Measurements from ENCODE around the gene MICU1. TPM values are rescaled to one million over a fixed set of nuclear protein-coding genes. Genes with fewer than 3 reads are reported as not detected.
"Not testable (repeated sequence)": the region's sequence is repeated elsewhere in the genome, so short reads cannot be mapped to it uniquely, and the experiment has no call there.

Gene MICU1
- polyA plus RNA-seq, 6 donors from 2014 or later = 26.9 to 37.6 (median 31.4) TPM

- no peaks in the 10 kb centered on the region for H3K9me3 Mint-ChIP-seq
- H3K4me3 Mint-ChIP-seq = no peak overlapping the region
- no peaks in the 10 kb centered on the region for H3K4me1 Mint-ChIP-seq
- no peak for DNase-seq
- ATAC-seq (ENCODE audit: low read depth in 2 of 2) = no peak
- H3K36me3 Mint-ChIP-seq = no peaks in the 10 kb centered on the region
- H3K27ac Mint-ChIP-seq = no peak overlapping the region
- H3K27me3 Mint-ChIP-seq = peaks cover 0 to 6% (median 5%) of the 10 kb centered on the region in 3 donors
Observed at GRCh38 chr10:72649291-72649690, 23.4 kb upstream of the MICU1 start.

- Mint-ChIP-seq H3K4me1 (no peaks in the 10 kb centered on the region), H3K27me3 (peaks cover 0 to 6% (median 5%) of the 10 kb centered on the region in 3 donors), H3K4me3 (no peak overlapping the region), H3K36me3 (no peaks in the 10 kb centered on the region), H3K9me3 (no peaks in the 10 kb centered on the region), H3K27ac (no peak overlapping the region)
- DNase-seq = no peak
- no peak for ATAC-seq (ENCODE audit: low read depth in 2 of 2)
Observed at GRCh38 chr10:72648301-72648700, 22.4 kb upstream of the MICU1 start.

GRCh38 chr10:72646971-72647370, 21.1 kb upstream of the MICU1 start:
- not testable (repeated sequence) for DNase-seq; H3K4me3 Mint-ChIP-seq; ATAC-seq (ENCODE audit: low read depth in 2 of 2); H3K36me3 Mint-ChIP-seq; H3K9me3 Mint-ChIP-seq; H3K27me3 Mint-ChIP-seq; H3K4me1 Mint-ChIP-seq
- peak overlapping the region in 1 of 6 donors; percentile 54 for H3K27ac Mint-ChIP-seq

GRCh38 chr10:72645263-72645858, 19.5 kb upstream of the MICU1 start:
- ATAC-seq (ENCODE audit: low read depth in 2 of 2) = no peak
- no peak overlapping the region for H3K27ac Mint-ChIP-seq
- H3K4me3 Mint-ChIP-seq = no peak overlapping the region

GRCh38 chr10:72642318-72642717, 16.4 kb upstream of the MICU1 start:
- ATAC-seq (ENCODE audit: low read depth in 2 of 2) (no peak), DNase-seq (no peak)
- Mint-ChIP-seq H3K27me3 (peaks cover 5 to 7% (median 6%) of the 10 kb centered on the region in 3 donors), H3K9me3 (no peaks in the 10 kb centered on the region), H3K4me3 (no peak overlapping the region), H3K4me1 (no peaks in the 10 kb centered on the region), H3K27ac (no peak overlapping the region), H3K36me3 (no peaks in the 10 kb centered on the region)

More at GRCh38 chr10:72645263-72645858, 19.5 kb upstream of the MICU1 start:
- Mint-ChIP-seq H3K36me3 (no peaks in the 10 kb centered on the region), H3K4me1 (no peaks in the 10 kb centered on the region), H3K27me3 (peaks cover 3 to 6% (median 5%) of the 10 kb centered on the region in 3 donors), H3K9me3 (no peaks in the 10 kb centered on the region)
- DNase-seq = no peak

- H3K4me1 Mint-ChIP-seq = no peaks in the 10 kb centered on the region
- peaks cover 0 to 12% (median 8%) of the 10 kb centered on the region in 3 donors for H3K27me3 Mint-ChIP-seq
- H3K27ac Mint-ChIP-seq = peak overlapping the region in 2 of 6 donors; percentile 7 to 54
- ATAC-seq (ENCODE audit: low read depth in 2 of 2) (no peak), DNase-seq (no peak)
- no peaks in the 10 kb centered on the region for H3K36me3 Mint-ChIP-seq
- no peak overlapping the region for H3K4me3 Mint-ChIP-seq
- H3K9me3 Mint-ChIP-seq = no peaks in the 10 kb centered on the region
Observed at GRCh38 chr10:72639441-72639873, 13.6 kb upstream of the MICU1 start.

- DNase-seq = no peak
- no peaks in the 10 kb centered on the region for H3K9me3 Mint-ChIP-seq
- ATAC-seq (ENCODE audit: low read depth in 2 of 2) = no peak
- H3K36me3 Mint-ChIP-seq = no peaks in the 10 kb centered on the region
- H3K27me3 Mint-ChIP-seq = peaks cover 0 to 12% (median 8%) of the 10 kb centered on the region in 3 donors
- H3K4me3 Mint-ChIP-seq = no peak overlapping the region
- H3K4me1 Mint-ChIP-seq = no peaks in the 10 kb centered on the region
- peak overlapping the region in 1 of 6 donors; percentile 54 for H3K27ac Mint-ChIP-seq
Observed at GRCh38 chr10:72638586-72639440, 12.9 kb upstream of the MICU1 start.

- H3K27me3 Mint-ChIP-seq = peaks cover 0 to 9% (median 8%) of the 10 kb centered on the region in 3 donors
- DNase-seq = no peak
- no peak for ATAC-seq (ENCODE audit: low read depth in 2 of 2)
- no peaks in the 10 kb centered on the region for H3K9me3 Mint-ChIP-seq
- H3K4me3 Mint-ChIP-seq = no peak overlapping the region
- no peaks in the 10 kb centered on the region for H3K4me1 Mint-ChIP-seq
- H3K36me3 Mint-ChIP-seq = no peaks in the 10 kb centered on the region
- H3K27ac Mint-ChIP-seq = peak overlapping the region in 1 of 6 donors; percentile 63
Observed at GRCh38 chr10:72637398-72637857, 11.5 kb upstream of the MICU1 start.

GRCh38 chr10:72630144-72630543, 4.3 kb upstream of the MICU1 start:
- no peaks in the 10 kb centered on the region for H3K9me3 Mint-ChIP-seq
- peaks cover 7 to 10% (median 7%) of the 10 kb centered on the region in 3 donors for H3K4me1 Mint-ChIP-seq
- H3K4me3 Mint-ChIP-seq = no peak overlapping the region
- ATAC-seq (ENCODE audit: low read depth in 2 of 2) = no peak
- no peak overlapping the region for H3K27ac Mint-ChIP-seq
- DNase-seq = no peak
- H3K36me3 Mint-ChIP-seq = peaks cover 0 to 8% of the 10 kb centered on the region in 2 donors
- H3K27me3 Mint-ChIP-seq = peaks cover 0 to 4% (median 0%) of the 10 kb centered on the region in 3 donors

GRCh38 chr10:72626444-72626754, 520 bp upstream of the MICU1 start:
- Mint-ChIP-seq H3K27me3 (no peaks in the 10 kb centered on the region), H3K4me1 (peaks cover 15 to 17% (median 16%) of the 10 kb centered on the region in 3 donors), H3K4me3 (peak overlapping the region; percentile 92 to 100 (median 98)), H3K27ac (peak overlapping the region in 4 of 6 donors; percentile 94 to 98 (median 96)), H3K9me3 (no peaks in the 10 kb centered on the region), H3K36me3 (peaks cover 0 to 8% of the 10 kb centered on the region in 2 donors)
- ATAC-seq (ENCODE audit: low read depth in 2 of 2) (no peak), DNase-seq (no peak)

- peak overlapping the region; percentile 92 to 100 (median 98) for H3K4me3 Mint-ChIP-seq
- peaks cover 15 to 17% (median 16%) of the 10 kb centered on the region in 3 donors for H3K4me1 Mint-ChIP-seq
- H3K27me3 Mint-ChIP-seq = no peaks in the 10 kb centered on the region
- DNase-seq (peak; percentile 1), ATAC-seq (ENCODE audit: low read depth in 2 of 2) (no peak)
- H3K27ac Mint-ChIP-seq = peak overlapping the region in 5 of 6 donors; percentile 94 to 98 (median 97)
- no peaks in the 10 kb centered on the region for H3K9me3 Mint-ChIP-seq
- H3K36me3 Mint-ChIP-seq = peaks cover 0 to 8% of the 10 kb centered on the region in 2 donors
Observed at GRCh38 chr10:72625276-72625607, 637 bp downstream of the MICU1 start.

GRCh38 chr10:72622271-72622670, 3.6 kb downstream of the MICU1 start:
- Mint-ChIP-seq H3K4me1 (peaks cover 15 to 21% (median 16%) of the 10 kb centered on the region in 3 donors), H3K4me3 (peak overlapping the region in 1 of 8 donors; percentile 33), H3K27me3 (no peaks in the 10 kb centered on the region), H3K36me3 (peaks cover 5 to 8% of the 10 kb centered on the region in 2 donors), H3K27ac (no peak overlapping the region), H3K9me3 (no peaks in the 10 kb centered on the region)
- DNase-seq (no peak), ATAC-seq (ENCODE audit: low read depth in 2 of 2) (no peak)

GRCh38 chr10:72616716-72617115, 9.2 kb downstream of the MICU1 start:
- Mint-ChIP-seq H3K4me3 (no peak overlapping the region), H3K27ac (peak overlapping the region in 1 of 6 donors; percentile 66), H3K27me3 (no peaks in the 10 kb centered on the region), H3K36me3 (peaks cover 10 to 16% of the 10 kb centered on the region in 2 donors), H3K9me3 (peaks cover 0 to 13% (median 10%) of the 10 kb centered on the region in 7 donors), H3K4me1 (peaks cover 4 to 24% (median 14%) of the 10 kb centered on the region in 3 donors)
- no peak for DNase-seq
- no peak for ATAC-seq (ENCODE audit: low read depth in 2 of 2)

- no peaks in the 10 kb centered on the region for H3K27me3 Mint-ChIP-seq
- H3K27ac Mint-ChIP-seq = peak overlapping the region in 1 of 6 donors; percentile 1
- ATAC-seq (ENCODE audit: low read depth in 2 of 2) (no peak), DNase-seq (no peak)
- H3K4me3 Mint-ChIP-seq = no peak overlapping the region
- H3K36me3 Mint-ChIP-seq = peaks cover 10 to 16% of the 10 kb centered on the region in 2 donors
- peaks cover 0 to 13% (median 10%) of the 10 kb centered on the region in 7 donors for H3K9me3 Mint-ChIP-seq
- H3K4me1 Mint-ChIP-seq = peaks cover 8 to 28% (median 18%) of the 10 kb centered on the region in 3 donors
Observed at GRCh38 chr10:72615970-72616369, 9.9 kb downstream of the MICU1 start.

All from naive B cell (primary cell).